ENCODE results near the gene ANAPC5.
"Not testable (repeated sequence)": the region's sequence is repeated elsewhere in the genome, so short reads cannot be mapped to it uniquely, and the experiment has no call there.

Gene ANAPC5

DNA sequence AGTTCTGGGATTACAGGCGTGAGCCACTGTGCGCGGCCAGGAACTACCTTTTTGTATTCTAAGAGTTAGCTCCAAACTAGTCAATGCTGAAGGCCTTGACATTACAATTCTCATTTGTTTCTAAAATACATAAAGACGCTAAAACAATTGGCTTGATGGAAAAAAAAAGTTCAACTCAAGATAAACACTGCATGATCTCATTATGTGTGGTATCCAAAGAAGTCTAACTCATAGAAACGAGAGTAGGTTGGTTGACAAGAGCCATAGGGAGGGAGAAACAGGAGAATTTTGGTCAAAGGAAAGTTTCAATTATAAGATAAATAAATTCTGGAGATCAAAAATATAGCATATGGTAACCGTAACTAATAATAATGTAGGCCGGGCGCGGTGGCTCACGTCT is 27.7 kb upstream of the ANAPC5 start:
- H3K27ac Mint-ChIP-seq = no peak overlapping the region
- no peaks in the 10 kb centered on the region for H3K4me1 Mint-ChIP-seq
- no peak for ATAC-seq (ENCODE audit: low read depth)
- DNase-seq (ENCODE audit: low spot score in 2 of 2) = no peak
- no peak overlapping the region for H3K4me3 Mint-ChIP-seq
- no peaks in the 10 kb centered on the region for H3K9me3 Mint-ChIP-seq
- no peaks in the 10 kb centered on the region for H3K36me3 Mint-ChIP-seq
- H3K27me3 Mint-ChIP-seq = peaks cover 5% of the 10 kb centered on the region

DNA sequence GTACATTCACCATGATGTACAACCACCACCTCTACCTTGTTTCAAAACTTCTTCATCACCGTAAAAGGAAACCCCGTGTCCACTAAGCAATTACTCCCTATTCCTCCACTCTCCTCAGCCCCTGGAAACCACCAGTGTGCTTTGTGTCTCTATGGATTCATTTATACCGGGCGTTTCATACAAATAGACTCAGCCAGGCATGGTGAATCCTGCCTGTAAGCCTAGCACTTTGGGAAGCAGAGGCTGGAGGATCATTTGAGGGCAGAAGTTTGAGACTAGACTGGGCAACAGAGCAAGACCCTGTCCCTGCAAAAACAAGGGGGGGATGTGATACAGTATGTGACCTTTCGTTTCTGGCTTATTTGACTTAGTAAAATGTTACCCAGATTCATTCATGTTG is 26.5 kb upstream of the ANAPC5 start:
- no peak for ATAC-seq (ENCODE audit: low read depth)
- H3K9me3 Mint-ChIP-seq = no peaks in the 10 kb centered on the region
- no peak overlapping the region for H3K4me3 Mint-ChIP-seq
- H3K4me1 Mint-ChIP-seq = no peaks in the 10 kb centered on the region
- DNase-seq (ENCODE audit: low spot score in 2 of 2) = no peak
- no peaks in the 10 kb centered on the region for H3K36me3 Mint-ChIP-seq
- H3K27me3 Mint-ChIP-seq = peaks cover 5% of the 10 kb centered on the region
- no peak overlapping the region for H3K27ac Mint-ChIP-seq

DNA sequence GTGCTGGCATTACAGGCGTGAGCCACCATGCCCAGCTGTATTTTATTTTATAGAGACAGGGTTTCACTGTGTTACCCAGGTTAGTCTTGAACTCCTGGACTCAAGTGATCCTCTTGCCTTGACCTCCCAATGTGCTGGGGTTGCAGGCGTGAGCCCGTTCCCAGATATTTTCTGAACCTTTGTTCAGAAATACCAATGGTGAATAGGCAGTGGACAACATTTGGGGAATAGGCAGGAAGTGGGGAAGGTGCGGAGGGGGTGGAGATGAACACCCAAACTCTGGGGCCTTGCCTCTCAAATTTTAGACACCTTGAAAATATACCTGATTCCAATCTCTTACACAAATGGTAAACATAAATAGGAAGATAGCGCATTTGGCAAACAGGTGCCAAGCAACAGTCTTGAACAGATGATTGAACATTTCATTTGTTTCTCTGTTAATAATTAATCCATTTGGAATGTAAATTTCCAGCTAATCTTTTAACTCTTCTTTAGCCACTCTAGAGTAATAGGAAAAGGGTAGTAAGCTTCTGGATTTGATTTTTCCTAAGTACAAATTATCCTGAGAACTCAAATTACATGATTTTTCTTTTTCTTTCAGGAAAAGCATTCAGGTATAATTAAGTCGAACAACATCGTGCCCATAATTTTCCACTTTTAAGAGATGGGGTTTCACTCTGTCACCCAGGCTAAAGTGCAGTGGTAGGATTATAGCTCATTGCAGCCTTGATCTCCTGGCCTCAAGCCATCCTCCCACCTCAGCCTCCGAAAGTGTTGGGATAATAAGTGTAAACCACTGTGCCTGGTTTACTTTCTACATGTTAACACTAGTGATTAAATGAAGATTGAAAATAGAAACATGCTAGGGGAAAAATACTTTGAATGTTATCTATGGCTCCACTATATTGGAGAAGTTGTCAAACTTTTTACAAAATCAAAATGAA is 24.8 kb upstream of the ANAPC5 start:
- Mint-ChIP-seq H3K36me3 (no peaks in the 10 kb centered on the region), H3K4me3 (no peak overlapping the region), H3K9me3 (no peaks in the 10 kb centered on the region), H3K27ac (no peak overlapping the region), H3K4me1 (no peaks in the 10 kb centered on the region), H3K27me3 (peaks cover 5% of the 10 kb centered on the region)
- DNase-seq (ENCODE audit: low spot score in 2 of 2) (no peak), ATAC-seq (ENCODE audit: low read depth) (no peak)

DNA sequence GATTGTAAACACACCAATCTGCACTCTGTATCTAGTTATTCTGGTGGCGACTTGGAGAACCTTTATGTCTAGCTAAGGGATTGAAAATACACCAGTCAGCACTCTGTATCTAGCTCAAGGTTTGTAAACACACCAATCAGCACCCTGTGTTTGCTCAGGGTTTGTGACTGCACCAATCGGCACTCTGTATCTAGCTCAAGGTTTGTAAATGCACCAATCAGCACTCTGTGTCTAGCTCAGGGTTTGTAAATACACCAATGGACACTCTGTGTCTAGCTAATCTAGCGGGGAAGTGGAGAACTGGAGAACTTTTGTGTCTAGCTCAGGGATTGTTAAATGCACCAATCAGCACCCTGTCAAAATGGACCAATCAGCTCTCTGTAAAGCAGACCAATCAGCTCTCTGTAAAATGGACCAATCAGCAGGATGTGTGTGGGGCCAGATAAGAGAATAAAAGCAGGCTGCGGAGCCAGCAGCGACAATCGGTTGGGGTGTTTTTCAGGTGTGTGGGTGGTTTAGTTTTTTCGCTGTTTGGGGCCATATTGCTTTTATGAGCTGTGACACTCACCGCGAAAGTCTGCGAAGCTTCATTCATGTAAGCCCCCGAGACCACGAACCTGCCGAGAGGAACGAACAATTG is 22.9 kb upstream of the ANAPC5 start:
- not testable (repeated sequence) for H3K27ac Mint-ChIP-seq; H3K4me1 Mint-ChIP-seq; H3K36me3 Mint-ChIP-seq; H3K4me3 Mint-ChIP-seq; H3K27me3 Mint-ChIP-seq; H3K9me3 Mint-ChIP-seq; DNase-seq (ENCODE audit: low spot score in 2 of 2); ATAC-seq (ENCODE audit: low read depth)

DNA sequence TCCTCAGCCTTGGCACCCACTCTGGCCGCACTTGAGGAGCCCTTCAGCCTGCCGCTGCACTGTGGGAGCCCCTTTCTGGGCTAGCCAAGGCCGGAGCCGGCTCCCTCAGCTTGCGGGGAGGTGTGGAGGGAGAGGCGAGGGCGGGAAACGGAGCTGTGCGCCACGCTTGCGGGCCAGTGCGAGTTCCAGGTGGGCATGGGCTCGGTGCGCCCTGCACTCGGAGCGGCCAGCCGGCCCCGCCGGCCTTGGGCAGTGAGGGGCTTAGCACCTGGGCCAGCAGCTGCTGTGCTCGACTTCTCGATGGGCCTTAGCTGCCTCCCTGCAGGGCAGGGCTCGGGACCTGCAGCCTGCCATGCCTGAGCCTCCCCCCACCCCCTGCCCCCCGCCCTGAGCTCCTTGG is 22.1 kb upstream of the ANAPC5 start:
- H3K4me3 Mint-ChIP-seq; H3K27ac Mint-ChIP-seq; H3K27me3 Mint-ChIP-seq; H3K36me3 Mint-ChIP-seq; H3K9me3 Mint-ChIP-seq; ATAC-seq (ENCODE audit: low read depth); H3K4me1 Mint-ChIP-seq; DNase-seq (ENCODE audit: low spot score in 2 of 2): not testable (repeated sequence)

DNA sequence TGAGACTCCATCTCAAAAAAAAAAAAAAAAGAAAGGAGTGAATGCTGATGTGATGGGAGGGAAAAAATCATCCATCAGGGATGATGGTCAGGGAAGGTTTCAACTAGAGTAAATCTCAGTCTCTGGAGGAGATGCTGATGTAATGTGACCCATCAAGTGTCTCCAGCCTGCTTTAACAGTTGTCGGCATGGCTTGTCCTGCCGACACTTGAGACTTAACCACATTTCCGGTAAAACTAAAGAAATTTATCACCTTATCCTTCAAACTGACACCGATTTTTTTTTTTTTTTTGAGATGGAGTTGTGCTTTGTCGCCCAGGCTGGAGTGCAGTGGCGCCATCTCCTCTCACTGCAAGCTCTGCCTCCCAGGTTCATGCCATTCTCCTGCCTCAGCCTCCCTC is 21.5 kb upstream of the ANAPC5 start:
- Mint-ChIP-seq H3K36me3 (no peaks in the 10 kb centered on the region), H3K4me1 (no peaks in the 10 kb centered on the region)

DNA sequence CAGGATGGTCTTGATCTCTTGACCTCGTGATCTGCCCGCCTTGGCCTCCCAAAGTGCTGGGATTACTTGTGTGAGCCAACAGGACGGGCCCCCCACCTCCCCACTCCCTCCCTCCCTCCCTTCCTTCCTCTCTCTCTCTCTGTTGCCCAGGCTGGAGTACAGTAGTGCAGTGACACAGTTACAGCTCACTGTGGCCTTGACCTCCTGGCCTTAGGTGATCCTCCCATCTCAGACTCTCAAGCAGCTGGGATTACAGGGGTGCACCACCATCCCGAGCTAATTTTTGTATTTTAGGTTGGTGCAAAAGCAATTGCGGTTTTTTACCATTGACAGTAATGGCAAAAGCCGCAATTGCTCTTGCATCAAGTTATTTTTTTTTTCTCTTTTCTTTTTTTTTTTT is 19.2 kb upstream of the ANAPC5 start:
- H3K27me3 Mint-ChIP-seq = peaks cover 1% of the 10 kb centered on the region
- no peak overlapping the region for H3K27ac Mint-ChIP-seq
- H3K4me1 Mint-ChIP-seq = no peaks in the 10 kb centered on the region
- no peak for ATAC-seq (ENCODE audit: low read depth)
- no peak for DNase-seq (ENCODE audit: low spot score in 2 of 2)
- no peak overlapping the region for H3K4me3 Mint-ChIP-seq
- H3K9me3 Mint-ChIP-seq = no peaks in the 10 kb centered on the region
- no peaks in the 10 kb centered on the region for H3K36me3 Mint-ChIP-seq

More for the DNA sequence above, 21.5 kb upstream of the ANAPC5 start:
- Mint-ChIP-seq H3K9me3 (no peaks in the 10 kb centered on the region), H3K4me3 (no peak overlapping the region), H3K27me3 (peaks cover 3% of the 10 kb centered on the region), H3K27ac (no peak overlapping the region)
- DNase-seq (ENCODE audit: low spot score in 2 of 2) (no peak), ATAC-seq (ENCODE audit: low read depth) (no peak)

DNA sequence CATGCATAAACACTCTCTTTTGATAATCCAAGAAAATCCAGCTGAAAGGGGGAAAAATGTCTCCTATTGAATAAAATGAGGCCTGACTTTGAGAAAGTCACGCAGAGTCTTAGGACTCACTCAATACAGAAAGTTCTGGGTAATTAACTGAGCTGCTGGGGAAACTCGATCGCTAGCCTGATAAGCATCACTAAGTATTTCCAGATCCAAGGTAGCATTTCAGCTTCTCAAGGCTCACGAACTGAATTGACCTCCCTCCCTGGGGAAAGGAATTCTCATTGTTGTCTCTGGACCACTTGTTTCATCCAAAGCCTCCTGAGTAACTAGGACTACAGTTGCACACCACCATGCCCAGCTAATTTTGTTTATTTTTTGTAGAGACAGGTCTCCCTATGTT is 13.8 kb upstream of the ANAPC5 start:
- peaks cover 14% of the 10 kb centered on the region for H3K27me3 Mint-ChIP-seq
- ATAC-seq (ENCODE audit: low read depth) (no peak), DNase-seq (ENCODE audit: low spot score in 2 of 2) (no peak)
- no peak overlapping the region for H3K27ac Mint-ChIP-seq
- peaks cover 6% of the 10 kb centered on the region for H3K4me1 Mint-ChIP-seq
- H3K36me3 Mint-ChIP-seq = no peaks in the 10 kb centered on the region
- no peaks in the 10 kb centered on the region for H3K9me3 Mint-ChIP-seq
- no peak overlapping the region for H3K4me3 Mint-ChIP-seq

DNA sequence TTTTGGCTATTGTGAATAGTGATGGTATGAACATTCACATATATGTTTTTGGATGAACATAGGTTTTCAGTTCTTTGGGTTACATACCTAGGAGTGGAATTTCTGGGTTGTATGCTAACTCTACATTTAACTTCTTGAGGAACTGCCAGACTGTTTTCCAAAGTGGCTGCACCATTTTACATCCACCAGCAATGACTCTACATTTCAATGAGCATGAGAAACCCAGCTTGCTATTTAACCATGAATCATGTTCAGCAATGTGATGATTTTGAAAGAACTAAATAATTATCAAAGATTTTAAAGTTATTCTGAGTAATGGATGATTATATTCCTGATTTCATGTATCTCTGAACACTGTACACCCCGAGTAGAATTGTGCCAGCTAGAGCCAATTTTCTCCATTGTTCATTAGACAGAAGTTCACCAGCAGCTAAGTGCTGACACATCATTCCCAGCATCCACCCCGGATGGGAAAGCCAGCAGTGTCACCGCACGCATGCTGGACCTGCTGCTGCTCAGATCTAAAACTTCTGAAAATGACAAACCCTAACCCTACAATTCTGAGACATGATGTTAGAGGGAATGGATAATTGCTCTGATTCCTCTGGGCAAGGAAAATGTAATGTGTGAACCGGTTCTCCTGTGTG is 13.3 kb upstream of the ANAPC5 start:
- Mint-ChIP-seq H3K27ac (no peak overlapping the region), H3K9me3 (no peaks in the 10 kb centered on the region), H3K4me1 (peaks cover 6% of the 10 kb centered on the region), H3K4me3 (no peak overlapping the region), H3K36me3 (no peaks in the 10 kb centered on the region), H3K27me3 (peaks cover 14% of the 10 kb centered on the region)
- no peak for ATAC-seq (ENCODE audit: low read depth)
- DNase-seq (ENCODE audit: low spot score in 2 of 2) = no peak

DNA sequence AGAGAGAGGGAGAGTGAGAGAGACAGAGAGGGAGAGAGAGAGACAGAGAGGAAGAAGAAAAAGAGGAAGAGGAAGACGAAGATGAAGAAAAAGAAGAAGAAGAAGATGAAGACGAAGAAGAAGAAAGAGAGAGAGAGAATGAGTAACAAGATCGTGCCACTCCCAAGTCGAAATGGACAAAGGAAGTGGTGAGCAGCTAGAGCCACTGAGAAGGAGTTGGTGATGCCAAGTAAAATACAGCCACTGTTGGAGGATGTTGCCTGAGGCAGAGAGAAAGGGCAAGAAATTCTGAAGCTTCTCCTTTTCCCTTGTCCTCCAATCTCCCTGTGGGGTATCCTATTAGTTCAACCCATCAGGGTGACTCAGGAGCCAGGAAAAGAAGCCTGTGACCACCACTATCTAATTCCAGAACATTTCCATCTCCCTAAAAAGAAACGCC is 12.5 kb upstream of the ANAPC5 start:
- Mint-ChIP-seq H3K27ac (no peak overlapping the region), H3K36me3 (no peaks in the 10 kb centered on the region), H3K4me3 (no peak overlapping the region), H3K9me3 (no peaks in the 10 kb centered on the region), H3K27me3 (peaks cover 14% of the 10 kb centered on the region), H3K4me1 (peaks cover 6% of the 10 kb centered on the region)
- ATAC-seq (ENCODE audit: low read depth) (no peak), DNase-seq (ENCODE audit: low spot score in 2 of 2) (no peak)

DNA sequence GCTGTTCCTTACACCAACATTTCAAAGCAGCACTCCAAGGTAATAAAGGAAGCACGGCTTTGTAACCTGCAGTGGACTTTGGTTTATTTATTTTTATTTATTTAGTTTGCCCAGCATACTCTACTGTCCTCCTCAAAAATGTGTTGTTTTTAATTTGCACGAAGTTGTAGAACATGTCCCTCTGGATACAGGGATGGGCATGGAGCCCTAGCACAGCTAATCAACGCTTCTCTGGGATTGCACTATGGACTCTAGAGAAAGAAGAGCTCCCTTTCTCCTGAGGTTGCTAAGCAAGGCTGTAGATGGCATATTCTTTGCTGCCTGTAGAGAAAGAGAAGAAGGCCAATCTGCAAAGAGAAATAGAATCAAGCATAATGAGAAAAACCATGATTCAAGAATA is 5.9 kb upstream of the ANAPC5 start:
- H3K27ac Mint-ChIP-seq = no peak overlapping the region
- H3K27me3 Mint-ChIP-seq = peaks cover 2% of the 10 kb centered on the region
- ATAC-seq (ENCODE audit: low read depth) (no peak), DNase-seq (ENCODE audit: low spot score in 2 of 2) (no peak)
- no peaks in the 10 kb centered on the region for H3K9me3 Mint-ChIP-seq
- peaks cover 2% of the 10 kb centered on the region for H3K4me1 Mint-ChIP-seq
- H3K4me3 Mint-ChIP-seq = no peak overlapping the region
- no peaks in the 10 kb centered on the region for H3K36me3 Mint-ChIP-seq

DNA sequence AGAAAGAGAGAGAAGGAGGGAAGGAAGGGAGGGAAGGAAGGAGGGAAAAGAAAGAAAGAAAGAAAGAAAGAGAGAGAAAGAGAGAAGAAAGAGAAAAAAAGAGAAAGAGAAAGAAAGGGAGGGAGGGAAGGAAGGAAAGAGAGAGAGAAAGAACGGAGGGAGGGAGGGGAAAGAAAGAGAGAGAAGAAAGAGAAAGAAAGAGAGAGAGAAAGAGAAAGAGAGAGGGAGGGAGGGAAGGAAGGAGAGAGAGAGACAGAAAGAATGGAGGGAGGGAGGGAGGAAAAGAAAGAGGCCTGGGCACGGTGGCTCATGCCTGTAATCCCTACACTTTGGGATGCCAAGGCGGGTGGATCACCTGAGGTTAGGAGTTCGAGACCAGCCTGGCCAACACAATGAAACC is 5.1 kb upstream of the ANAPC5 start:
- H3K4me3 Mint-ChIP-seq = no peak overlapping the region
- no peaks in the 10 kb centered on the region for H3K9me3 Mint-ChIP-seq
- no peaks in the 10 kb centered on the region for H3K27me3 Mint-ChIP-seq
- peaks cover 5% of the 10 kb centered on the region for H3K4me1 Mint-ChIP-seq
- ATAC-seq (ENCODE audit: low read depth) (no peak), DNase-seq (ENCODE audit: low spot score in 2 of 2) (no peak)
- no peaks in the 10 kb centered on the region for H3K36me3 Mint-ChIP-seq
- no peak overlapping the region for H3K27ac Mint-ChIP-seq

DNA sequence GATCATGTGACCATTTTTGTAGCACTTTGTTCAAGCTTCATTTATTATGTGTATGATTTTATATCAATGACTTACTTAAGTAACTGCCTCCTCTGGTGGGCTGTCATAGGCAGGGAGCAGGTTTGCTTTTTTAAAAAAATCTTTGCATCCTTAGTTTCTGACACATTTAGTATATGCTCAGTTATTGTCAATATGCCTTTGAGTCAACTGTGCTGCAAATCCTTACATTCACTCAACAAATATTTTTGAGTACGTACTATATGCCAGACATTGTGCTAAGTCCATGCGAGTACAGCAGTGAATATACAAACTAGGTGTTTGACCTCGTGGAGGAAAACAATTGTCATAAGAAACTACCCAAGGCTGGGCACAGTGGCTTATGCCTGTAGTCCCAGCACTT is 4.4 kb upstream of the ANAPC5 start:
- no peak overlapping the region for H3K27ac Mint-ChIP-seq
- no peaks in the 10 kb centered on the region for H3K9me3 Mint-ChIP-seq
- DNase-seq (ENCODE audit: low spot score in 2 of 2) = no peak
- no peak for ATAC-seq (ENCODE audit: low read depth)
- H3K4me1 Mint-ChIP-seq = peaks cover 6% of the 10 kb centered on the region
- no peak overlapping the region for H3K4me3 Mint-ChIP-seq
- H3K36me3 Mint-ChIP-seq = no peaks in the 10 kb centered on the region
- H3K27me3 Mint-ChIP-seq = no peaks in the 10 kb centered on the region

DNA sequence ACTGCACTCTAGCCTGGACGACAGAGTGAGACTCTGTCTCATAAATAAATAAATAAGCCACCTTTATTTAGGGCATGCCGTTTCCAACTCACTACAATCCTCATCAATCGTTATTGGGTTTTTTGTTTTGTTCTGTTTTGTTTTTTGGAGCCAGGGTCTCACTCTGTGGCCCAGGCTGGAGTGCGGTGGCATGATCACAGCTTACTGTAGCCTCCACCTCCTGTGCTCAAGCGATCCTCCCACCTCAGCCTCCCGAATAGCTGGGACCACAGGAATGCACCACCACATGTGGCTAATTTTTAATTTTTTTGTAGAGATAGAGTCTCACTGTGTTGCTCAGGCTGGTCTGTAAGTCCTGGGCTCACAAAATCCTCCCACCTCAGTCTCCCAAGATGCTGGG is 3.6 kb upstream of the ANAPC5 start:
- Mint-ChIP-seq H3K9me3 (no peaks in the 10 kb centered on the region), H3K4me1 (peaks cover 6% of the 10 kb centered on the region), H3K27ac (no peak overlapping the region), H3K36me3 (no peaks in the 10 kb centered on the region), H3K27me3 (no peaks in the 10 kb centered on the region), H3K4me3 (no peak overlapping the region)
- DNase-seq (ENCODE audit: low spot score in 2 of 2) (no peak), ATAC-seq (ENCODE audit: low read depth) (no peak)
